Transverse colon (tissue), 4 donors: ENCODE measurements around the gene TNRC6C. TPM values are rescaled to one million over a fixed set of nuclear protein-coding genes. Genes with fewer than 3 reads are reported as not detected.
"Not testable (repeated sequence)": the region's sequence is repeated elsewhere in the genome, so short reads cannot be mapped to it uniquely, and the experiment has no call there.

Source experiments
- DNase-seq: peaks from one replicate; pipeline ENCODE4 v3.0.0-alpha.2; 2019
- H3K27ac ChIP-seq, 4 donors: fragments of 200-600 bp; sonication (generic); 2 replicates each; pipeline ENCODE4 v1.5.1; 2016 to 2018; ENCODE audit warnings: inconsistent platforms in 4 of 4
- H3K27me3 ChIP-seq: fragments of 200-600 bp; sonication (generic); 2 replicates; pipeline ENCODE4 v1.5.1; 2017; ENCODE audit warnings: inconsistent platforms
- H3K36me3 ChIP-seq, 4 donors: fragments of 200-600 bp; sonication (generic); 2 replicates each; pipeline ENCODE4 v1.5.1; 2017 to 2019; ENCODE audit warnings: inconsistent platforms in 4 of 4
- H3K4me1 ChIP-seq, 4 donors: fragments of 200-600 bp; sonication (generic); 2 replicates each; pipeline ENCODE4 v1.5.1; 2017 to 2020; ENCODE audit warnings: inconsistent platforms in 4 of 4
- H3K4me3 ChIP-seq, 4 donors: fragments of 200-600 bp; sonication (generic); 1 replicate in 1 of 4; 2 replicates in 3 of 4; pipeline versions ENCODE4 v1.5.1 to v1.6.1; 2017 to 2019; ENCODE audit warnings: inconsistent platforms in 4 of 4
- H3K9me3 ChIP-seq, 2 donors: fragments of 200-600 bp; sonication (generic); 2 replicates each; pipeline ENCODE4 v1.5.1; 2017 to 2019; ENCODE audit warnings: inconsistent platforms in 2 of 2
- EP300 ChIP-seq: sonication (generic); formaldehyde crosslinking; IDR thresholded peaks from one replicate; pipeline ENCODE4 v1.6.1; 2017; ENCODE audit warnings: antibody characterized with exemption, low read depth
- POLR2A ChIP-seq: fragments of 450-650 bp; IDR thresholded peaks from one replicate; pipeline ENCODE4 v1.6.1; 2016; ENCODE audit warnings: antibody characterized with exemption, mild to moderate bottlenecking, moderate library complexity
- POLR2AphosphoS5 ChIP-seq, 3 donors: sonication (generic); formaldehyde crosslinking; IDR thresholded peaks; one replicate each; pipeline ENCODE4 v1.6.1; 2016; ENCODE audit warnings: antibody characterized with exemption in 3 of 3
- WGBS, 2 donors: methylation state at CpG; one replicate each; pipeline ENCODE4 v1.1.5; 2018; ENCODE audit warnings: low coverage in 1 of 2; 5-methylcytosine and 5-hydroxymethylcytosine counted together
- in situ Hi-C, 4 donors: fragments of 200-750 bp; cut with MboI; loops; one replicate each; pipeline versions ENCODE4 v1.15.0 to v1.15.1; 2017; ENCODE audit warnings: low sequenced_read_pairs in 3 of 4, low pct_ligation_motif_present in 1 of 4, low pct_unique_long_range_greater_than_20kb in 1 of 4
- intact Hi-C: fragments of 100-400 bp; cut with DNase I; formaldehyde crosslinking; loops from one replicate; pipeline ENCODE4 v1.15.1; 2023; ENCODE audit warnings: low total_unique reads
- total RNA-seq, 4 donors: library from RNA; depleted of rRNA; stranded (reverse); fragments of >200 nt; gene quantifications; one replicate each; pipeline ENCODE4 v1.1.0, GENCODE V29; 2016
- TF ChIP-seq, protein P1 (sequence below), 5 experiments: fragments of 200-600 bp in 3 of 5; fragments of 450-650 bp in 2 of 5; sonication (generic) in 3 of 5; IDR thresholded peaks; 1 replicate in 2 of 5; 2 replicates in 3 of 5; pipeline ENCODE4 v1.5.1; 2016 to 2017; ENCODE audit warnings: antibody characterized with exemption in 5 of 5, inconsistent platforms in 3 of 5, mild to moderate bottlenecking in 2 of 5, moderate library complexity in 1 of 5

Gene TNRC6C
- total RNA-seq, 4 donors from 2014 or later, result 7.5 to 16.9 (median 9.9) TPM

GRCh38 chr17:77968788-77969187, 10.3 kb downstream of the TNRC6C start:
- TF ChIP-seq, protein P1, sequence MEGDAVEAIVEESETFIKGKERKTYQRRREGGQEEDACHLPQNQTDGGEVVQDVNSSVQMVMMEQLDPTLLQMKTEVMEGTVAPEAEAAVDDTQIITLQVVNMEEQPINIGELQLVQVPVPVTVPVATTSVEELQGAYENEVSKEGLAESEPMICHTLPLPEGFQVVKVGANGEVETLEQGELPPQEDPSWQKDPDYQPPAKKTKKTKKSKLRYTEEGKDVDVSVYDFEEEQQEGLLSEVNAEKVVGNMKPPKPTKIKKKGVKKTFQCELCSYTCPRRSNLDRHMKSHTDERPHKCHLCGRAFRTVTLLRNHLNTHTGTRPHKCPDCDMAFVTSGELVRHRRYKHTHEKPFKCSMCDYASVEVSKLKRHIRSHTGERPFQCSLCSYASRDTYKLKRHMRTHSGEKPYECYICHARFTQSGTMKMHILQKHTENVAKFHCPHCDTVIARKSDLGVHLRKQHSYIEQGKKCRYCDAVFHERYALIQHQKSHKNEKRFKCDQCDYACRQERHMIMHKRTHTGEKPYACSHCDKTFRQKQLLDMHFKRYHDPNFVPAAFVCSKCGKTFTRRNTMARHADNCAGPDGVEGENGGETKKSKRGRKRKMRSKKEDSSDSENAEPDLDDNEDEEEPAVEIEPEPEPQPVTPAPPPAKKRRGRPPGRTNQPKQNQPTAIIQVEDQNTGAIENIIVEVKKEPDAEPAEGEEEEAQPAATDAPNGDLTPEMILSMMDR (IDR thresholded peaks at IDR 0.05), result no peak
- no peak for TF ChIP-seq POLR2A
- TF ChIP-seq POLR2AphosphoS5 (IDR thresholded peaks at IDR 0.05), result no peak
- TF ChIP-seq EP300, result no peak
- intact Hi-C loops, result no loop called here
- Histone ChIP-seq H3K4me3 (no peak overlapping the region), H3K36me3 (no peaks in the 10 kb centered on the region), H3K27ac (no peak overlapping the region), H3K27me3 (no peaks in the 10 kb centered on the region), H3K4me1 (peaks cover 0 to 20% (median under 1%) of the 10 kb centered on the region in 4 donors), H3K9me3 (no peaks in the 10 kb centered on the region)
- 92% methylated on average over 3 of the region's 3 CpGs for WGBS, 2 donors
- in situ Hi-C loops, result no loop called here
- DNase-seq, result no peak

GRCh38 chr17:77972271-77972670, 13.8 kb downstream of the TNRC6C start:
- WGBS, 2 donors, result 77 to 86% methylated on average over 3 of the region's 3 CpGs
- H3K27me3 ChIP-seq, in situ Hi-C loops, H3K4me3 ChIP-seq, DNase-seq, H3K9me3 ChIP-seq, H3K4me1 ChIP-seq, intact Hi-C loops, H3K36me3 ChIP-seq, H3K27ac ChIP-seq: not testable (repeated sequence)

GRCh38 chr17:77973953-77974352, 15.4 kb downstream of the TNRC6C start:
- Histone ChIP-seq H3K9me3 (no peaks in the 10 kb centered on the region), H3K27ac (no peak overlapping the region), H3K27me3 (no peaks in the 10 kb centered on the region), H3K36me3 (no peaks in the 10 kb centered on the region), H3K4me3 (no peak overlapping the region), H3K4me1 (no peaks in the 10 kb centered on the region)
- TF ChIP-seq, protein P1 (IDR thresholded peaks at IDR 0.05), result no peak
- TF ChIP-seq POLR2A, result no peak
- no peak for TF ChIP-seq POLR2AphosphoS5 (IDR thresholded peaks at IDR 0.05)
- TF ChIP-seq EP300, result no peak
- in situ Hi-C loops, result no loop called here
- 76 to 95% methylated on average over 2 of the region's 2 CpGs for WGBS, 2 donors
- intact Hi-C loops, result no loop called here
- DNase-seq, result no peak

GRCh38 chr17:77974396-77974795, 15.9 kb downstream of the TNRC6C start:
- in situ Hi-C loops, result no loop called here
- Histone ChIP-seq H3K27me3 (no peaks in the 10 kb centered on the region), H3K9me3 (no peaks in the 10 kb centered on the region), H3K36me3 (no peaks in the 10 kb centered on the region), H3K27ac (no peak overlapping the region), H3K4me1 (no peaks in the 10 kb centered on the region), H3K4me3 (no peak overlapping the region)
- WGBS, 2 donors, result 81 to 85% methylated on average over 4 of the region's 4 CpGs
- intact Hi-C loops, result no loop called here
- DNase-seq, result no peak
- TF ChIP-seq POLR2A, result no peak

DNA sequence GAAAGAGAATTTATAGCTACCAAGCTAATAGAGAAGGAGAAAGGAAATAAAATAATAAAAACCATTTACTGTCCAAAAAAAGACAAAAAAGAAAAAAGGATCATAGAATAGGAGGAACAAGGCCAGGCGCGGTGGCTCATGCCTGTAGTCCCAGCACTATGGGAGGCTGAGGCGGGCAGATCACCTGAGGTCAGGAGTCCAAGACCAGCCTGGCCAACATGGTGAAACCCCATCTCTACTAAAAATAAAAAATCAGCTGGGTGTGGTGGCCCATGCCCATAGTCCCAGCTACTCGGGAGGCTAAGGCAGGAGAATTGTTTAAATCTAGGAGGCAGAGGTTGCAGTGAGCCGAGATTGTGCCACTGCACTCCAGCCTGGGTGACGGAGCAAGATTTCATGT, 23.9 kb downstream of the TNRC6C start:
- H3K27me3 ChIP-seq, intact Hi-C loops, H3K4me3 ChIP-seq, H3K9me3 ChIP-seq, H3K4me1 ChIP-seq, H3K36me3 ChIP-seq, H3K27ac ChIP-seq, DNase-seq, in situ Hi-C loops: not testable (repeated sequence)
- WGBS, 2 donors, result 89 to 98% methylated on average over 2 to 6 of the region's 6 CpGs

DNA sequence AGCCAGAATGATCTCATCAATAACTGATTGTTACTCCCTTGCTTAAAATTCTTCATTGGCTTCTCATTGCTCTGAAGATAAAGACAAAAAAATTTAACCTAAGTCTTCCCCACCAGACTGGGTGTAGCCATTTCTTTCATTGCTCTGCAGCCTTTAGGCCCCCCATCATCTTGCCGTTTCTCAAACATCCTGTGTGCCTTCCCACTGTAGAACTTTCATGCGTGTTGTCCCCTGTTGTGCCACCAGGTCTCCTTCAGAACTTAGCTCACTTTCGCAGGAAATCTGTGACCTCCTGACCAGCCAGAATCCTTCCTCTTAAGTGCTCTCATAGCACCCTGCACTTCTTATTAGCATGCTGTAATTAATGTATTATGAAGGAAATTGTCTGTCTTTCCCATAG, 31.8 kb downstream of the TNRC6C start:
- WGBS, 2 donors, result 91 to 94% methylated on average over 3 of the region's 3 CpGs
- intact Hi-C loops (no loop called here), in situ Hi-C loops (no loop called here)
- H3K9me3 ChIP-seq, result no peaks in the 10 kb centered on the region
- H3K4me3 ChIP-seq, result no peak overlapping the region
- H3K4me1 ChIP-seq, result peaks cover 0 to 5% (median 2%) of the 10 kb centered on the region in 4 donors
- H3K36me3 ChIP-seq, result no peaks in the 10 kb centered on the region
- H3K27ac ChIP-seq, result no peak overlapping the region
- TF ChIP-seq POLR2A (no peak), POLR2AphosphoS5 (IDR thresholded peaks at IDR 0.05) (no peak), EP300 (no peak)
- TF ChIP-seq, protein P1 (IDR thresholded peaks at IDR 0.05), result no peak
- no peak for DNase-seq
- no peaks in the 10 kb centered on the region for H3K27me3 ChIP-seq

DNA sequence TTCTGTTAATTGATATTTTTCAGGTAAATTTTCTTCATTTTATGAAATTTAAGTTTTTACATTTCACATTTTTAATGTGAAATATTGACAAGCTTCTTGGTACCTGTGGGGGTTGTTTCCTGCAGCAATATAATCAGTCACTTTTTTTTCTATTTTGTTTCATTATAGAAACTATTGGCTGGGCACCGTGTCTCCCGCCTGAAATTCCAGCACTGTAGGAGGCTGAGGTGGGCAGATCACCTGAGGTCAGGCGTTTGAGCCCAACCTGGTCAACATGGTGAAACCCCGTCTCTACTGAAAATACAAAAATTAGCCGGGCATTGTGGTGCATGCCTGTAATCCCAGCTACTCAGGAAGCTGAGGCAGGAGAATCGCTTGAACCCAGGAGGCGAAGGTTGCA, 35.2 kb downstream of the TNRC6C start:
- H3K27me3 ChIP-seq, H3K4me3 ChIP-seq, H3K27ac ChIP-seq, H3K4me1 ChIP-seq, in situ Hi-C loops, DNase-seq, intact Hi-C loops, H3K36me3 ChIP-seq, H3K9me3 ChIP-seq: not testable (repeated sequence)
- 93 to 95% methylated on average over 3 to 7 of the region's 7 CpGs for WGBS, 2 donors
